Right lobe of liver (tissue), 4 donors: ENCODE results near the gene RBMS2.
"Not testable (repeated sequence)": the region's sequence is repeated elsewhere in the genome, so short reads cannot be mapped to it uniquely, and the experiment has no call there.

Experiments
- CTCF ChIP-seq, 4 donors: fragments of 200-600 bp in 3 of 4; fragments of 450-650 bp in 1 of 4; IDR thresholded peaks; one replicate each; pipeline versions ENCODE4 v1.5.1 to v1.8.0; 2016 to 2022; ENCODE audit warnings: antibody characterized with exemption in 4 of 4, mild to moderate bottlenecking in 2 of 4
- POLR2A ChIP-seq: fragments of 450-650 bp; IDR thresholded peaks from one replicate; pipeline ENCODE4 v1.6.1; 2017; ENCODE audit warnings: antibody characterized with exemption, mild to moderate bottlenecking
- donor health status: DM: no; HTN: no; CAD: no.
- donor health status: DM: no; HTN: no; CAD: no.
- donor health status: DM: no; HTN: yes; CAD: no.

- TF ChIP-seq POLR2A; CTCF (IDR thresholded peaks at IDR 0.05): not testable (repeated sequence)
Observed at GRCh38 chr12:56498126-56498902, 23.3 kb upstream of the RBMS2 start.
